Measurements from ENCODE around the gene DICER1.

DNA sequence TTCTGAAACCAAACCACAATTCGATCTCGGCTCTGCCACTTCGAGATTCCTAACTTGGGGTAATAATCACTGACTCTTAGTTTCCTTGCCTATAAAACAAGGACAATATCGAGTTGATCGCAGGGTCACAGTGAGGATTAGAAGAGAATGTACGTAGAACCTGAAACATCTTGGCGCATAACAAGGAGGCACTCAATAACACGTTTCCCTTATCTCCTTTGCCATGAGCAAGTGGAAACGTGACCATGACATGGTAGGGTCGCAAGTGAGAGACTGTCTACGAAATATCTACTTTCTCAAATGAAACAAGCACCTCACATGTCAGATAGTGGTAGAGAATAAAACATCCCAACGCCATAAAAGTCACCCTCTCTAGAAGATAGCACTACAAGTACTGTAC is 2.3 kb downstream of the DICER1 start:
- TF ChIP-seq, protein P1, sequence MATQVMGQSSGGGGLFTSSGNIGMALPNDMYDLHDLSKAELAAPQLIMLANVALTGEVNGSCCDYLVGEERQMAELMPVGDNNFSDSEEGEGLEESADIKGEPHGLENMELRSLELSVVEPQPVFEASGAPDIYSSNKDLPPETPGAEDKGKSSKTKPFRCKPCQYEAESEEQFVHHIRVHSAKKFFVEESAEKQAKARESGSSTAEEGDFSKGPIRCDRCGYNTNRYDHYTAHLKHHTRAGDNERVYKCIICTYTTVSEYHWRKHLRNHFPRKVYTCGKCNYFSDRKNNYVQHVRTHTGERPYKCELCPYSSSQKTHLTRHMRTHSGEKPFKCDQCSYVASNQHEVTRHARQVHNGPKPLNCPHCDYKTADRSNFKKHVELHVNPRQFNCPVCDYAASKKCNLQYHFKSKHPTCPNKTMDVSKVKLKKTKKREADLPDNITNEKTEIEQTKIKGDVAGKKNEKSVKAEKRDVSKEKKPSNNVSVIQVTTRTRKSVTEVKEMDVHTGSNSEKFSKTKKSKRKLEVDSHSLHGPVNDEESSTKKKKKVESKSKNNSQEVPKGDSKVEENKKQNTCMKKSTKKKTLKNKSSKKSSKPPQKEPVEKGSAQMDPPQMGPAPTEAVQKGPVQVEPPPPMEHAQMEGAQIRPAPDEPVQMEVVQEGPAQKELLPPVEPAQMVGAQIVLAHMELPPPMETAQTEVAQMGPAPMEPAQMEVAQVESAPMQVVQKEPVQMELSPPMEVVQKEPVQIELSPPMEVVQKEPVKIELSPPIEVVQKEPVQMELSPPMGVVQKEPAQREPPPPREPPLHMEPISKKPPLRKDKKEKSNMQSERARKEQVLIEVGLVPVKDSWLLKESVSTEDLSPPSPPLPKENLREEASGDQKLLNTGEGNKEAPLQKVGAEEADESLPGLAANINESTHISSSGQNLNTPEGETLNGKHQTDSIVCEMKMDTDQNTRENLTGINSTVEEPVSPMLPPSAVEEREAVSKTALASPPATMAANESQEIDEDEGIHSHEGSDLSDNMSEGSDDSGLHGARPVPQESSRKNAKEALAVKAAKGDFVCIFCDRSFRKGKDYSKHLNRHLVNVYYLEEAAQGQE (IDR thresholded peaks at IDR 0.05; ENCODE audit: insufficient read depth in 1 of 2, low read depth in 2 of 2, low read length in 1 of 2), result no peak
- no peak for TF ChIP-seq CTCF (IDR thresholded peaks at IDR 0.05)
- no peak for TF ChIP-seq TCF7L2 (IDR thresholded peaks at IDR 0.05; ENCODE audit: low read depth, low read length)
- TF ChIP-seq POLR2AphosphoS5 (IDR thresholded peaks at IDR 0.05; ENCODE audit: low read depth, low read length), result no peak
